ENCODE measurements around the gene CFAP92. TPM values are rescaled to one million over a fixed set of nuclear protein-coding genes. Genes with fewer than 3 reads are reported as not detected.

The CFAP92 gene
- total RNA-seq, 1 experiment from 2014 or later: 0.18 TPM

GRCh38 chr3:128971421-128972100, 22.3 kb downstream of the CFAP92 start:
- no TSS peak for BruUV-seq (replicated peaks)
- POLR2A ChIA-PET: no interaction called here

GRCh38 chr3:128970740-128971047, 23.2 kb downstream of the CFAP92 start:
- ChIA-PET POLR2A (interaction anchor here (0.7 kb wide), 1 partner anchor 104 kb away, joined by 3 read pairs; no protein-coding TSS in a partner anchor), CTCF (interaction anchor here (0.6 to 2.9 kb wide), 20 partner anchors 18 to 364 kb away, joined by 3 to 23 read pairs (median 4); partner anchors contain the start of gene CFAP92)
- no peak for TF ChIP-seq SIN3A (IDR thresholded peaks at IDR 0.05; ENCODE audit: borderline replicate concordance, insufficient read depth, low read depth, low read length)
- TF ChIP-seq TCF7L2 (IDR thresholded peaks at IDR 0.05; ENCODE audit: low read depth, low read length): no peak
- TF ChIP-seq, protein P1, sequence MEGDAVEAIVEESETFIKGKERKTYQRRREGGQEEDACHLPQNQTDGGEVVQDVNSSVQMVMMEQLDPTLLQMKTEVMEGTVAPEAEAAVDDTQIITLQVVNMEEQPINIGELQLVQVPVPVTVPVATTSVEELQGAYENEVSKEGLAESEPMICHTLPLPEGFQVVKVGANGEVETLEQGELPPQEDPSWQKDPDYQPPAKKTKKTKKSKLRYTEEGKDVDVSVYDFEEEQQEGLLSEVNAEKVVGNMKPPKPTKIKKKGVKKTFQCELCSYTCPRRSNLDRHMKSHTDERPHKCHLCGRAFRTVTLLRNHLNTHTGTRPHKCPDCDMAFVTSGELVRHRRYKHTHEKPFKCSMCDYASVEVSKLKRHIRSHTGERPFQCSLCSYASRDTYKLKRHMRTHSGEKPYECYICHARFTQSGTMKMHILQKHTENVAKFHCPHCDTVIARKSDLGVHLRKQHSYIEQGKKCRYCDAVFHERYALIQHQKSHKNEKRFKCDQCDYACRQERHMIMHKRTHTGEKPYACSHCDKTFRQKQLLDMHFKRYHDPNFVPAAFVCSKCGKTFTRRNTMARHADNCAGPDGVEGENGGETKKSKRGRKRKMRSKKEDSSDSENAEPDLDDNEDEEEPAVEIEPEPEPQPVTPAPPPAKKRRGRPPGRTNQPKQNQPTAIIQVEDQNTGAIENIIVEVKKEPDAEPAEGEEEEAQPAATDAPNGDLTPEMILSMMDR (IDR thresholded peaks at IDR 0.05): no peak
- TF ChIP-seq, protein P2, sequence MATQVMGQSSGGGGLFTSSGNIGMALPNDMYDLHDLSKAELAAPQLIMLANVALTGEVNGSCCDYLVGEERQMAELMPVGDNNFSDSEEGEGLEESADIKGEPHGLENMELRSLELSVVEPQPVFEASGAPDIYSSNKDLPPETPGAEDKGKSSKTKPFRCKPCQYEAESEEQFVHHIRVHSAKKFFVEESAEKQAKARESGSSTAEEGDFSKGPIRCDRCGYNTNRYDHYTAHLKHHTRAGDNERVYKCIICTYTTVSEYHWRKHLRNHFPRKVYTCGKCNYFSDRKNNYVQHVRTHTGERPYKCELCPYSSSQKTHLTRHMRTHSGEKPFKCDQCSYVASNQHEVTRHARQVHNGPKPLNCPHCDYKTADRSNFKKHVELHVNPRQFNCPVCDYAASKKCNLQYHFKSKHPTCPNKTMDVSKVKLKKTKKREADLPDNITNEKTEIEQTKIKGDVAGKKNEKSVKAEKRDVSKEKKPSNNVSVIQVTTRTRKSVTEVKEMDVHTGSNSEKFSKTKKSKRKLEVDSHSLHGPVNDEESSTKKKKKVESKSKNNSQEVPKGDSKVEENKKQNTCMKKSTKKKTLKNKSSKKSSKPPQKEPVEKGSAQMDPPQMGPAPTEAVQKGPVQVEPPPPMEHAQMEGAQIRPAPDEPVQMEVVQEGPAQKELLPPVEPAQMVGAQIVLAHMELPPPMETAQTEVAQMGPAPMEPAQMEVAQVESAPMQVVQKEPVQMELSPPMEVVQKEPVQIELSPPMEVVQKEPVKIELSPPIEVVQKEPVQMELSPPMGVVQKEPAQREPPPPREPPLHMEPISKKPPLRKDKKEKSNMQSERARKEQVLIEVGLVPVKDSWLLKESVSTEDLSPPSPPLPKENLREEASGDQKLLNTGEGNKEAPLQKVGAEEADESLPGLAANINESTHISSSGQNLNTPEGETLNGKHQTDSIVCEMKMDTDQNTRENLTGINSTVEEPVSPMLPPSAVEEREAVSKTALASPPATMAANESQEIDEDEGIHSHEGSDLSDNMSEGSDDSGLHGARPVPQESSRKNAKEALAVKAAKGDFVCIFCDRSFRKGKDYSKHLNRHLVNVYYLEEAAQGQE (IDR thresholded peaks at IDR 0.05; ENCODE audit: insufficient read depth in 1 of 2, low read depth in 2 of 2, low read length in 1 of 2): no peak
- TF ChIP-seq POLR2AphosphoS5 (IDR thresholded peaks at IDR 0.05; ENCODE audit: low read depth, low read length): no peak
- BruUV-seq (replicated peaks): no TSS peak
- no peaks in the 10 kb centered on the region for H3K27me3 ChIP-seq (ENCODE audit: control insufficient read depth, insufficient read depth, low read length)
- no peak for ATAC-seq
- in situ Hi-C loops (cut with HindIII; ENCODE audit: low pct_unique_long_range_greater_than_20kb, low sequenced_read_pairs): no loop called here
- DNase-seq (ENCODE audit: low read depth, low spot score): no peak
- intact Hi-C loops (cut with micrococcal nuclease; ENCODE audit: unreplicated experiment): loop anchor here (5.0 to 10.0 kb wide), 2 partner anchors 114 to 277 kb away; partner anchors contain the start of gene COPG1
- no peak overlapping the region for H3K27ac ChIP-seq (ENCODE audit: low read length)
- no peaks in the 10 kb centered on the region for H3K36me3 ChIP-seq (ENCODE audit: control insufficient read depth, insufficient read depth, low read length)
- H3K9me3 ChIP-seq (ENCODE audit: control insufficient read depth, insufficient read depth, low read depth, low read length): no peaks in the 10 kb centered on the region
- H3K4me3 ChIP-seq (ENCODE audit: low read depth in 2 of 2, low read length in 2 of 2): no peak overlapping the region
- no peaks in the 10 kb centered on the region for H3K4me1 ChIP-seq (ENCODE audit: control insufficient read depth, insufficient read depth, low read length)

More at GRCh38 chr3:128971421-128972100, 22.3 kb downstream of the CFAP92 start:
- DNase-seq (ENCODE audit: low read depth, low spot score) (no peak), ATAC-seq (no peak)
- Histone ChIP-seq H3K27me3 (ENCODE audit: control insufficient read depth, insufficient read depth, low read length) (peaks cover 4% of the 10 kb centered on the region; the same call in 1 of the 2 replicates), H3K36me3 (ENCODE audit: control insufficient read depth, insufficient read depth, low read length) (no peaks in the 10 kb centered on the region), H3K27ac (ENCODE audit: low read length) (no peak overlapping the region), H3K4me3 (ENCODE audit: low read depth in 2 of 2, low read length in 2 of 2) (no peak overlapping the region), H3K9me3 (ENCODE audit: control insufficient read depth, insufficient read depth, low read depth, low read length) (no peaks in the 10 kb centered on the region), H3K4me1 (ENCODE audit: control insufficient read depth, insufficient read depth, low read length) (no peaks in the 10 kb centered on the region)
- TF ChIP-seq, protein P2 (IDR thresholded peaks at IDR 0.05; ENCODE audit: insufficient read depth in 1 of 2, low read depth in 2 of 2, low read length in 1 of 2): no peak
- TF ChIP-seq, protein P1 (IDR thresholded peaks at IDR 0.05): no peak; the same call in 1 of the 2 replicates
- TF ChIP-seq POLR2AphosphoS5 (IDR thresholded peaks at IDR 0.05; ENCODE audit: low read depth, low read length) (no peak), SIN3A (IDR thresholded peaks at IDR 0.05; ENCODE audit: borderline replicate concordance, insufficient read depth, low read depth, low read length) (no peak), TCF7L2 (IDR thresholded peaks at IDR 0.05; ENCODE audit: low read depth, low read length) (no peak)
- intact Hi-C loops (cut with micrococcal nuclease; ENCODE audit: unreplicated experiment): loop anchor here (5.0 to 10.0 kb wide), 2 partner anchors 113 to 276 kb away; partner anchors contain the start of gene COPG1
- CTCF ChIA-PET: interaction anchor here (1.0 to 2.9 kb wide), 6 partner anchors 22 to 352 kb away, joined by 3 to 11 read pairs (median 3); partner anchors contain the start of gene CFAP92
- in situ Hi-C loops (cut with HindIII; ENCODE audit: low pct_unique_long_range_greater_than_20kb, low sequenced_read_pairs): no loop called here

All from Panc1 (cell line).